ENCODE measurements around the gene ITGA11.

The ITGA11 gene

DNA sequence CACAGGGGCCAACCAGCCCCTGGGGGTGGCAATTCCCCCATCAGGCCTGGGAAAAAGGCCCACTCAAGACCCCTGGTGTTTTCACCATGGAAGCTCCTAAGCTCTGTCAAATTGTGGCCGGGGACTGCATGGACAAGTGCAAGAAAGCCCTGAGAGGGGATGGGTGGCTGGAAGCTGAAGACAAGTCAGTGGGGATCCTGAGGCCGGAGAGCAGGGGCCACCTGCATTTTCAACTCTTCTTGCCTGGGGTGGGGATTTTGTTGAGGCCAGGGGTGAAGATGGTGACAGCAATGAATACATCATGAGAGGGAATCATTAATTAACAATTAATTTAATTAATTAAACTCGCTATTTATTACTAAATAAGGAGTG lies 120.5 kb downstream of the ITGA11 start:
- DNase-seq (ENCODE audit: low read depth), result no peak

GRCh38 chr15:68310804-68311463 lies 121.0 kb downstream of the ITGA11 start:
- no peak for DNase-seq (ENCODE audit: low read depth)

- DNase-seq (ENCODE audit: low read depth), result no peak
These were observed 121.7 kb downstream of the ITGA11 start for GRCh38 chr15:68310178-68310803.

DNA sequence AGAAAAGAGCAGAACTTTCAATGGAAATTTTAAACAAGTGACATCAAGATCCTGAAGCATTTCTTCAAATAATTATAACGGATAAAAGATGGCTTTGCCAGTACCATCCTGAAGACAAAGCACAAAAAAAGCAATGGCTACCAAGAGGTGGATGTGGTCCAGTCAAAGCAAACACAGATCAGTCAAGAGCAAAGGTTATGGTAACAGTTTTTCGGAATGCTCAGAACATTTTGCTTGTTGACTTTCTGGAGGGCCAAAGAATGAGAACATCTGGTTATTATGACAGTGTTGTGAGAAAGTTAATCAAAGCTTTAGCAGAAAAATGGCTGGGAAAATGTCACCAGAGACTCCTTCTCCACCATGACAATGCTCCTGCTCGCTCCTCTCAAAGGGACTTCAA lies 122.9 kb downstream of the ITGA11 start:
- no peak for DNase-seq (ENCODE audit: low read depth)

GRCh38 chr15:68307131-68307928 lies 124.6 kb downstream of the ITGA11 start:
- DNase-seq (ENCODE audit: low read depth), result no peak

DNA sequence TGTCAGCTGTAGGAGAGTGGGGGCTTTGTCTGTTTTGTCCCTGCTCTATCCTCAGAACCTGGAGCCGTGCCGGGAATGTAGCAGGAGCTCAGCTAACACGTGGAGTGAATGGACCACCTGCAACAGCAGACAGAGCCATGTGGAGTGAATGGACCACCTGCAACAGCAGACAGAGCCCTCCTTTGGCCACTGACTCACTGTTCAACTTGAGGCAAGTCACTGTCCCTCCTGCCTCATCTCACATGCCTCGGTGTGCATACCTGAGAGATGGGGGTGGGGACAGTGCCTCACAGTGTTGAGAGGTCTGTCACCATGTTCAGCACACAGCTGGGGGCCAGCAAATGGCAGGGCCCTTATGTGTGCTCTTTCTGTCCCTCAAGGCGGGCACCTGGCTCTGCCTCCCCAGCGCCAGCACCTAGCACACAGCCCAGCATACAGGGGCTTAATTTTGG lies 126.5 kb downstream of the ITGA11 start:
- no peak for DNase-seq (ENCODE audit: low read depth)

- DNase-seq (ENCODE audit: low read depth), result no peak
These were observed 127.2 kb downstream of the ITGA11 start for GRCh38 chr15:68304589-68305337.

- no peak for DNase-seq (ENCODE audit: low read depth)
These were observed 128.2 kb downstream of the ITGA11 start for GRCh38 chr15:68303560-68304436.

- DNase-seq (ENCODE audit: low read depth), result no peak
These were observed 128.8 kb downstream of the ITGA11 start for GRCh38 chr15:68303134-68303533.

DNA sequence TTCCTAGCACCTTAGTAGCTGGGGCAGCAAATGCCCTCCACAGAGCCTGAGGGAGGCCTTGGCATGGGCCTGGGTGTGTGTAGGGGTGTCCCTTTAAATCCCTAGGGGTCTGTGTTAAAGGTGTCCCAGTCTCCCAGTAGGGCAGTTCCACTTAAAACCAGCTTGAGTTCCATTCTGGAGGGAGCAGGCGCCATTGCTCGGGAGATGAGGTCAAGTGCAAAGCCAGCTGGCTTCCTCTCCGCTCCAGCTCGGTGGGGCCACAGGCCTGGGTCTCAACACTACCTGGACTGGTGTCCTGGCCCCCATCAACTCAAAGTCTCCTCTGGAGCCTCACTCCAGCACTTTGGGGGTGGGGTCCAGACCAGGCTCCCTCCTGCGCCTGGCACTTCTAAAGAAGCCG lies 129.2 kb downstream of the ITGA11 start:
- DNase-seq (ENCODE audit: low read depth), result no peak

- DNase-seq (ENCODE audit: low read depth), result no peak
These were observed 130.7 kb downstream of the ITGA11 start for GRCh38 chr15:68301301-68301700.

- DNase-seq (ENCODE audit: low read depth), result no peak
These were observed 131.6 kb downstream of the ITGA11 start for GRCh38 chr15:68300115-68300940.

- no peak for DNase-seq (ENCODE audit: low read depth)
These were observed 132.5 kb downstream of the ITGA11 start for GRCh38 chr15:68299436-68299835.

- no peak for DNase-seq (ENCODE audit: low read depth)
These were observed 133.0 kb downstream of the ITGA11 start for GRCh38 chr15:68298882-68299381.

- no peak for DNase-seq (ENCODE audit: low read depth)
These were observed 133.6 kb downstream of the ITGA11 start for GRCh38 chr15:68298336-68298735.

- DNase-seq (ENCODE audit: low read depth), result no peak
These were observed 136.8 kb downstream of the ITGA11 start for GRCh38 chr15:68295014-68295805.

GRCh38 chr15:68292967-68293366 lies 139.0 kb downstream of the ITGA11 start:
- no peak for DNase-seq (ENCODE audit: low read depth)

DNA sequence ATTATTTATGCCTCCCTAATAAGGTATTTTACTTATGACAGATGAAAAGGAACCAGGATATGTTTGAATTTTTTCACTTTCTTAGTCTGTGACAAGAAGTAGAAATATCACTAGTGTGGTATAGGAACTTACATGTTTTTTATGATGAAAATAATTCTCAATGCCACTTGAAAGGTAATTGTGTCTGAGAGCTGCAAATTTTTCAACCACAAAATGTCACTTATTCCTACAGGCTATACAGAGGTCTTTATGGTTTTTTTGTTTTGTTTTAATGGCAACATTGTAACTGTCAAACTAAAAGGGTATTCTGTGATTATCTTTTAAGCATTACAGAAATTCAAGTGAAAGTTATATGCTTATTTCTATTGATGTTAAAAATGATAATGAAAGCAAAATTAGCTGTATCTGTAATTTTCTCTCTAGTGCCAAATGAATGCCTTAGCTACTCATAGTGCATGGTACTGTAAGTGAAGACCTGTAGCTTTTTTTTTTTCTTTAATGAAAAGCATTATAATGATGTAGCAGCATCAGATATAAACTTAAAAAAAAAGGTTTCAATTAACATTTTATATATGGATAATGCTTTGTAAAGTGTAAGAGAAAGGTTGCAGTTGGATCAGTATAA lies 139.7 kb downstream of the ITGA11 start:
- DNase-seq (ENCODE audit: low read depth), result no peak

GRCh38 chr15:68290715-68291114 lies 141.2 kb downstream of the ITGA11 start:
- no peak for DNase-seq (ENCODE audit: low read depth)

Data from stimulated activated CD8-positive, alpha-beta memory T cell treated with anti-CD3 and anti-CD28 coated beads, Interleukin-4, amount 100 ng/mL, for 24 hours (primary cell).